ENCODE results near the gene CSHL1.
A peak's percentile ranks its signal among the peaks of the same experiment; 100 is the strongest.
"Not testable (repeated sequence)": the region's sequence is repeated elsewhere in the genome, so short reads cannot be mapped to it uniquely, and the experiment has no call there.

The CSHL1 gene

GRCh38 chr17:63918789-63919305 is 7.8 kb upstream of the CSHL1 start, which contains the start of gene GH1:
Gene GH1, minus strand, starts transcription at chr17:63918839. Its CDS starts 63 bp downstream, at chr17:63918776.
- not testable (repeated sequence) for DNase-seq

- no peak for DNase-seq
Measured at GRCh38 chr17:63918305-63918704, 7.2 kb upstream of the CSHL1 start.

- DNase-seq = no peak
Measured at GRCh38 chr17:63917646-63918045, 6.6 kb upstream of the CSHL1 start.

GRCh38 chr17:63917206-63917605 is 6.1 kb upstream of the CSHL1 start:
- DNase-seq = not testable (repeated sequence)

- DNase-seq = no peak
Measured at GRCh38 chr17:63916566-63917185, 5.6 kb upstream of the CSHL1 start.

GRCh38 chr17:63915753-63916152 is 4.7 kb upstream of the CSHL1 start:
- DNase-seq = not testable (repeated sequence)

- DNase-seq = no peak
Measured at GRCh38 chr17:63914471-63914870, 3.4 kb upstream of the CSHL1 start.

GRCh38 chr17:63911657-63912100 is 621 bp upstream of the CSHL1 start:
- peak in 15 of 51 donors; percentile 2 to 22 (median 8) for DNase-seq

GRCh38 chr17:63910096-63910495 is 962 bp downstream of the CSHL1 start:
- DNase-seq = no peak

- not testable (repeated sequence) for DNase-seq
Measured at GRCh38 chr17:63909586-63909985, 1.5 kb downstream of the CSHL1 start.

GRCh38 chr17:63907161-63907778 is 3.8 kb downstream of the CSHL1 start:
- not testable (repeated sequence) for DNase-seq

GRCh38 chr17:63904796-63905195 is 6.3 kb downstream of the CSHL1 start:
- not testable (repeated sequence) for DNase-seq

GRCh38 chr17:63903787-63904201 is 7.3 kb downstream of the CSHL1 start:
- DNase-seq = not testable (repeated sequence)

- DNase-seq = not testable (repeated sequence)
Measured at GRCh38 chr17:63901971-63902370, 9.1 kb downstream of the CSHL1 start.

- DNase-seq = not testable (repeated sequence)
Measured at GRCh38 chr17:63898899-63899798, 11.9 kb downstream of the CSHL1 start.

GRCh38 chr17:63896524-63897354 is 14.3 kb downstream of the CSHL1 start, which contains the start of gene CSH1:
Gene CSH1, minus strand, starts transcription at chr17:63896574. Its CDS starts 63 bp downstream, at chr17:63896511.
- not testable (repeated sequence) for DNase-seq

GRCh38 chr17:63894821-63895220 is 16.2 kb downstream of the CSHL1 start:
- not testable (repeated sequence) for DNase-seq

GRCh38 chr17:63894021-63894420 is 17.0 kb downstream of the CSHL1 start:
- not testable (repeated sequence) for DNase-seq

GRCh38 chr17:63892316-63893037 is 18.6 kb downstream of the CSHL1 start:
- DNase-seq = not testable (repeated sequence)
